ENCODE results near the gene LASP1NB.

The LASP1NB gene

DNA sequence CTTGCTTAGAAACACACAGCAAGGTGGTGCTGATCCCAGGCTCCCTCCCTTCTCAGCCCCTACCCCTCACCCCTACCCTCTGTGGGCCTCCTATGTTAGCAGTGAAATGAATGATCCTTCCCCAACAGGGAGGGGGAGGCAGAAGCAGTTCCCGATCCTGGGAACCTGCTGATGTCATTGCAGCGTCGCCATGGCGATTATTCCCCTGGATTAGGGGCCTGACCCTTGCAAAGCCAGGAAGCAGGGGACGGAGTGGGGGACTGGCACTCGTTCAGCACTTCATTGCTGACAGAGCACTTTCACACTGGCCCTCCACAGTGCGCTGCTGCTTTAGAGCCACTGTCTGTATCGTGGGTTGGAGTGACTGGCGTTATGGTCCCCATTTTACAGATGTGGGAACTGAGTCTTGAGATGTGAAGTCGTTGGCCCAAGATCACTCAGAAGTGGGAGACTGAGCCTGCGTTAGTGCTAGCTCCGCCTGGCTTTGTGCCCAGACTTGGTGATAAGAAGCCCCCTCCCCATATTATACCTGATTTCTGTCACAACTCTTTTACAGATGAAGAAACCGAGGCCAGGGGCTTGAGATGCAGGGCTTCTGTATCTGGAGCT, 29.0 kb upstream of the LASP1NB start:
- POLR2A ChIA-PET = no interaction called here
- peaks cover 65% of the 10 kb centered on the region for H3K36me3 ChIP-seq (ENCODE audit: control insufficient read depth, insufficient read depth, low read length)
- no peak for DNase-seq (ENCODE audit: low read depth)
- no peaks in the 10 kb centered on the region for H3K27me3 ChIP-seq (ENCODE audit: control insufficient read depth, insufficient read depth, low read length)
- TF ChIP-seq, protein P1, sequence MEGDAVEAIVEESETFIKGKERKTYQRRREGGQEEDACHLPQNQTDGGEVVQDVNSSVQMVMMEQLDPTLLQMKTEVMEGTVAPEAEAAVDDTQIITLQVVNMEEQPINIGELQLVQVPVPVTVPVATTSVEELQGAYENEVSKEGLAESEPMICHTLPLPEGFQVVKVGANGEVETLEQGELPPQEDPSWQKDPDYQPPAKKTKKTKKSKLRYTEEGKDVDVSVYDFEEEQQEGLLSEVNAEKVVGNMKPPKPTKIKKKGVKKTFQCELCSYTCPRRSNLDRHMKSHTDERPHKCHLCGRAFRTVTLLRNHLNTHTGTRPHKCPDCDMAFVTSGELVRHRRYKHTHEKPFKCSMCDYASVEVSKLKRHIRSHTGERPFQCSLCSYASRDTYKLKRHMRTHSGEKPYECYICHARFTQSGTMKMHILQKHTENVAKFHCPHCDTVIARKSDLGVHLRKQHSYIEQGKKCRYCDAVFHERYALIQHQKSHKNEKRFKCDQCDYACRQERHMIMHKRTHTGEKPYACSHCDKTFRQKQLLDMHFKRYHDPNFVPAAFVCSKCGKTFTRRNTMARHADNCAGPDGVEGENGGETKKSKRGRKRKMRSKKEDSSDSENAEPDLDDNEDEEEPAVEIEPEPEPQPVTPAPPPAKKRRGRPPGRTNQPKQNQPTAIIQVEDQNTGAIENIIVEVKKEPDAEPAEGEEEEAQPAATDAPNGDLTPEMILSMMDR (IDR thresholded peaks at IDR 0.05; ENCODE audit: insufficient read depth, low read depth, low read length) = no peak
- no peak overlapping the region for H3K4me3 ChIP-seq (ENCODE audit: low read depth, low read length)
- CTCF ChIA-PET = no interaction called here

- DNase-seq (ENCODE audit: low read depth) = no peak
- H3K4me3 ChIP-seq (ENCODE audit: low read depth, low read length) = no peak overlapping the region
- H3K36me3 ChIP-seq (ENCODE audit: control insufficient read depth, insufficient read depth, low read length) = peaks cover 60% of the 10 kb centered on the region
- TF ChIP-seq, protein P1 (IDR thresholded peaks at IDR 0.05; ENCODE audit: insufficient read depth, low read depth, low read length) = no peak
- H3K27me3 ChIP-seq (ENCODE audit: control insufficient read depth, insufficient read depth, low read length) = no peaks in the 10 kb centered on the region
- ChIA-PET POLR2A (no interaction called here), CTCF (interaction anchor here (1.2 to 1.3 kb wide), 2 partner anchors 26 to 86 kb away, joined by 3 read pairs; no protein-coding TSS in a partner anchor)
Observed at GRCh38 chr17:38897176-38897575, 28.2 kb upstream of the LASP1NB start.

GRCh38 chr17:38897671-38898290, 27.6 kb upstream of the LASP1NB start:
- TF ChIP-seq, protein P1 (IDR thresholded peaks at IDR 0.05; ENCODE audit: insufficient read depth, low read depth, low read length) = no peak
- H3K36me3 ChIP-seq (ENCODE audit: control insufficient read depth, insufficient read depth, low read length) = peaks cover 55% of the 10 kb centered on the region
- H3K27me3 ChIP-seq (ENCODE audit: control insufficient read depth, insufficient read depth, low read length) = no peaks in the 10 kb centered on the region
- POLR2A ChIA-PET = no interaction called here
- no peak overlapping the region for H3K4me3 ChIP-seq (ENCODE audit: low read depth, low read length)
- CTCF ChIA-PET = interaction anchor here (1.2 to 1.3 kb wide), 2 partner anchors 26 to 85 kb away, joined by 3 read pairs; no protein-coding TSS in a partner anchor
- no peak for DNase-seq (ENCODE audit: low read depth)

GRCh38 chr17:38898291-38898679, 27.1 kb upstream of the LASP1NB start:
- Histone ChIP-seq H3K27me3 (ENCODE audit: control insufficient read depth, insufficient read depth, low read length) (no peaks in the 10 kb centered on the region), H3K4me3 (ENCODE audit: low read depth, low read length) (no peak overlapping the region), H3K36me3 (ENCODE audit: control insufficient read depth, insufficient read depth, low read length) (peaks cover 52% of the 10 kb centered on the region)
- CTCF ChIA-PET = interaction anchor here (1.2 to 1.3 kb wide), 2 partner anchors 25 to 85 kb away, joined by 3 read pairs; no protein-coding TSS in a partner anchor
- POLR2A ChIA-PET = no interaction called here
- TF ChIP-seq, protein P1 (IDR thresholded peaks at IDR 0.05; ENCODE audit: insufficient read depth, low read depth, low read length) = no peak
- no peak for DNase-seq (ENCODE audit: low read depth)

- POLR2A ChIA-PET = no interaction called here
- TF ChIP-seq, protein P1 (IDR thresholded peaks at IDR 0.05; ENCODE audit: insufficient read depth, low read depth, low read length) = no peak
- Histone ChIP-seq H3K4me3 (ENCODE audit: low read depth, low read length) (no peak overlapping the region), H3K36me3 (ENCODE audit: control insufficient read depth, insufficient read depth, low read length) (peaks cover 51% of the 10 kb centered on the region), H3K27me3 (ENCODE audit: control insufficient read depth, insufficient read depth, low read length) (no peaks in the 10 kb centered on the region)
- CTCF ChIA-PET = no interaction called here
- DNase-seq (ENCODE audit: low read depth) = no peak
Observed at GRCh38 chr17:38898812-38899348, 26.5 kb upstream of the LASP1NB start.
